Retinal pigment epithelial cell (primary cell): ENCODE data around the gene KCNK7.

Experiments used
- DNase-seq: peaks from one replicate; pipeline ENCODE4 v3.0.0-alpha.2; 2010; ENCODE audit warnings: low read depth
- H3K4me3 ChIP-seq: 2 replicates; pipeline ENCODE4 v1.5.1; 2011; ENCODE audit warnings: mild to moderate bottlenecking, low read length, control low read depth, moderate library complexity
- TF ChIP-seq, protein P1 (sequence below): conservative IDR thresholded peaks from 2 replicates; pipeline ENCODE4 v1.5.1; 2011; ENCODE audit warnings: low read depth, low read length, control low read depth, inconsistent platforms

KCNK7 gene

DNA sequence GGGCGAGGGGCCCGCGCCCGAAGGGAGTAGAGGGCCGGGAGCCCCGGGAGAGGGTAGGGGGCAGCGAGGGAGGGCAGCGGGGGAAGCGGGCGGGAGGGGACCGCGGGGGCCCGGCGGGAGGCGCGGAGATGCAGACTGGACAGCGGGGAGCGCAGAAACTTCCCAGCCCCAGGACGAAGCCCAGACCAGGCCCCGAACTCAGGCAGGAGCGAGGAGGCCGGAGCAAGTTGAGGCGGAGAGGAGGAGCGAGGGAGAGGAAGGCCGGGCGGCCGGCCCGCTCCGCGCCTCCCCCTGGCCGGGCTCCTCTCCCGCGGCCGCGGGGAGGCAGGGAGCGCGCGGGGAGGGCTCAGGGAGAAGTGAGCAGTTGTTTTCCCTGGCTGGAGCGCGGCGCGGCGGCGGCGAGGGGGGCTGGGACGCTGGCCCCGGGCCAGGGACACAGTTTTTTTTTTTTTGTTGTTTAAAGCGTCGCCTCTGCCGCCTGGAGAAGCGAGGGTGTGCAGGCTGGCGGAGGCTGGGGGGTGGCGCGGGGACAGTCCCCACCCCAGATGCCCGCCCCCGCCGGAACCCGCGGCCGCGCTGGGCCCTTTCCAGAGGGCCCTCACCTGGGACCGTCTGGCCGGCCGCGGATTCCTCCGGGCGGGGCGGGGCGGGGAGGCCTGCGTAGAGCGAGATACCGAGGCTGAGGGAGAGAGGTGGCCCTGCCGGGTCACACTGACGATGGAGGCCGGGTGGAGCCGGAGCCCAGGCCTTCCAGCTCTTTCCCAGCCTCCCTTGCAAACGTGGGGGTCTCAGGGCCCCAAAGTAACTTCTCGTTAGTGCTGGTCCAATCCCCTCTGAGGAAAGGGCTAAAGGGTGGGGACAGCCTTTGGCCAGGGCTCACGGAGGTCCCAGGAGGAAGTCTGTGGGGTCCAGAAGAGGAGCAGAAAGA lies 37.3 kb downstream of the KCNK7 start, which contains the start of gene LTBP3:
Gene LTBP3, minus strand, starts transcription at position 358 of the 928 bp plus-strand sequence. CDS start 400 bp downstream, outside the sequence.
- no peak for DNase-seq
- H3K4me3 ChIP-seq = peak within 1 kb of the TSS; percentile 68
- TF ChIP-seq, protein P1, sequence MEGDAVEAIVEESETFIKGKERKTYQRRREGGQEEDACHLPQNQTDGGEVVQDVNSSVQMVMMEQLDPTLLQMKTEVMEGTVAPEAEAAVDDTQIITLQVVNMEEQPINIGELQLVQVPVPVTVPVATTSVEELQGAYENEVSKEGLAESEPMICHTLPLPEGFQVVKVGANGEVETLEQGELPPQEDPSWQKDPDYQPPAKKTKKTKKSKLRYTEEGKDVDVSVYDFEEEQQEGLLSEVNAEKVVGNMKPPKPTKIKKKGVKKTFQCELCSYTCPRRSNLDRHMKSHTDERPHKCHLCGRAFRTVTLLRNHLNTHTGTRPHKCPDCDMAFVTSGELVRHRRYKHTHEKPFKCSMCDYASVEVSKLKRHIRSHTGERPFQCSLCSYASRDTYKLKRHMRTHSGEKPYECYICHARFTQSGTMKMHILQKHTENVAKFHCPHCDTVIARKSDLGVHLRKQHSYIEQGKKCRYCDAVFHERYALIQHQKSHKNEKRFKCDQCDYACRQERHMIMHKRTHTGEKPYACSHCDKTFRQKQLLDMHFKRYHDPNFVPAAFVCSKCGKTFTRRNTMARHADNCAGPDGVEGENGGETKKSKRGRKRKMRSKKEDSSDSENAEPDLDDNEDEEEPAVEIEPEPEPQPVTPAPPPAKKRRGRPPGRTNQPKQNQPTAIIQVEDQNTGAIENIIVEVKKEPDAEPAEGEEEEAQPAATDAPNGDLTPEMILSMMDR = no peak

GRCh38 chr11:65557280-65558001 lies 38.2 kb downstream of the KCNK7 start:
- DNase-seq = no peak
- TF ChIP-seq, protein P1 = no peak
- peak overlapping the region; percentile 68 for H3K4me3 ChIP-seq

DNA sequence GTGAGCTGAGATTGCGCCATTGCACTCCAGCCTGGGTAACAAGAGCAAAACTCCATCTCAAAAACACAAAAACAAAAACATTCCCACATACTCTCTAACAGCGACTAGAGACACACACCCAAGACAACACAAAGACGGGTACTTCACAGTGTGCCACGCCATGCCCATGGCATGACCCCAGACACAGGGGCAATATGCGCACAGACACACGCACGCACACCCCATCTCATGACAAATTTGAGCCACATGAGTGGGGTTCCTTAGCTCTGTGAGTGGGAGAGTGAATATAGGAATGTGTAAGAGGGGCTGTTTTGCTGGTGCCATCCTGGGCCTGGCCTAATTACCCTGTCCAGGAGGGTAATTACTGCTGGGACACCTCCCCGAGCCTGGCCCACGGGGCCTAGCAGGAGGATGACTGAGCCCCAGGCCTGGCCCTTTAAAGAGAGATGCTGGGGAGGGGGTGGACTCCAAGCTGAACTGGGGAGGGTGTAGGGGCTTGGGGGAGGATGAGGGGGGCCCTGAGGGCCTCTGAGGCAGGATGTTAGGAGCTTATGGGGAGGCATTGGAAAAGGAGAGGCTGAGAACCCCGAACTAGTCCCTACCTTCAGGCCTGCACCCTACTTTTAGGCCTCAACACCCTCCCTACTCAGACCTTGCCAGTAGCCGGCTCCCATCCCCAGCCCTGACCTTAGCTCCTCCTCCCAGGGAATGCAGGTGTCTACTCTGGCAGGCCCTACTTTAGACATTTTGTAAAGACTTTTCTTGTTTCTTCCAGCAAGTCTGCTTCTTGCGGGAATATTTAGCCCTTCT lies 38.9 kb downstream of the KCNK7 start:
- H3K4me3 ChIP-seq = peak overlapping the region; percentile 68
- no peak for DNase-seq
- TF ChIP-seq, protein P1 = no peak

- TF ChIP-seq, protein P1 = no peak
- no peak for DNase-seq
- peak overlapping the region; percentile 68 for H3K4me3 ChIP-seq
Measured at GRCh38 chr11:65555693-65556231, 39.8 kb downstream of the KCNK7 start.

- TF ChIP-seq, protein P1 = no peak
- H3K4me3 ChIP-seq = no peak overlapping the region
- DNase-seq = no peak
Measured at GRCh38 chr11:65554842-65555430, 40.7 kb downstream of the KCNK7 start.
